SK-N-SH treated with all-trans-retinoic acid at 6 μM for 48 hours (cell line): ENCODE data around the gene HIBCH.

Experiments
- ATAC-seq: fragments of 200-7000 bp; cut with Tn5 transposase; 3 replicates; pipeline ENCODE4 v1.9.1; 2020; ENCODE audit warnings: mild to moderate bottlenecking, moderate library complexity
- ARNTL ChIP-seq: fragments of 450-650 bp; formaldehyde crosslinking; IDR thresholded peaks from 2 replicates; pipeline ENCODE4 v1.5.0; 2020; ENCODE audit warnings: low read depth, mild to moderate bottlenecking, moderate library complexity, borderline replicate concordance
- BACH2 ChIP-seq: fragments of 250-450 bp; sonication (Bioruptor Pico); IDR thresholded peaks from 2 replicates; pipeline ENCODE4 v1.9.0; 2021; ENCODE audit warnings: mild to moderate bottlenecking, borderline replicate concordance
- CREB5 ChIP-seq: fragments of 250-450 bp; sonication (Bioruptor Pico); IDR thresholded peaks from 2 replicates; pipeline ENCODE4 v1.5.1; 2020; ENCODE audit warnings: low read depth, mild to moderate bottlenecking, moderate library complexity
- CSRNP3 ChIP-seq: fragments of 250-450 bp; sonication (Bioruptor Pico); IDR thresholded peaks from 2 replicates; pipeline ENCODE4 v1.5.1; 2021; ENCODE audit warnings: mild to moderate bottlenecking, moderate library complexity
- ESRRG ChIP-seq: fragments of 250-450 bp; sonication (Bioruptor Pico); IDR thresholded peaks from 2 replicates; pipeline ENCODE4 v1.6.1; 2021; ENCODE audit warnings: mild to moderate bottlenecking
- GLIS3 ChIP-seq: fragments of 250-450 bp; sonication (Bioruptor Pico); IDR thresholded peaks from 2 replicates; pipeline ENCODE4 v1.5.0; 2020; ENCODE audit warnings: mild to moderate bottlenecking, moderate library complexity
- ISL1 ChIP-seq: fragments of 250-450 bp; sonication (Bioruptor Pico); IDR thresholded peaks from 2 replicates; pipeline ENCODE4 v2.1.2; 2022; ENCODE audit warnings: mild to moderate bottlenecking, moderate library complexity
- OSR1 ChIP-seq: fragments of 250-450 bp; sonication (Bioruptor Pico); IDR thresholded peaks from 2 replicates; pipeline ENCODE4 v1.8.0; 2022; ENCODE audit warnings: moderate library complexity, mild to moderate bottlenecking, inconsistent platforms
- PATZ1 ChIP-seq: fragments of 250-450 bp; sonication (Bioruptor Pico); IDR thresholded peaks from 2 replicates; pipeline ENCODE4 v1.8.0; 2020; ENCODE audit warnings: mild to moderate bottlenecking, moderate library complexity, borderline replicate concordance
- PPARA ChIP-seq: fragments of 250-450 bp; sonication (Bioruptor Pico); IDR thresholded peaks from 2 replicates; pipeline ENCODE4 v1.5.0; 2020; ENCODE audit warnings: mild to moderate bottlenecking, borderline replicate concordance
- SNAI2 ChIP-seq: fragments of 250-450 bp; sonication (Bioruptor Pico); IDR thresholded peaks from 2 replicates; pipeline ENCODE4 v1.5.0; 2020; ENCODE audit warnings: mild to moderate bottlenecking, moderate library complexity
- TCF4 ChIP-seq: fragments of 250-450 bp; sonication (Bioruptor Pico); IDR thresholded peaks from 2 replicates; pipeline ENCODE4 v1.8.0; 2021; ENCODE audit warnings: mild to moderate bottlenecking, moderate library complexity, borderline replicate concordance
- TOX ChIP-seq: fragments of 250-450 bp; sonication (Bioruptor Pico); IDR thresholded peaks from 2 replicates; pipeline ENCODE4 v1.8.0; 2021; ENCODE audit warnings: mild to moderate bottlenecking, moderate library complexity, borderline replicate concordance
- TSHZ2 ChIP-seq: fragments of 250-450 bp; sonication (Bioruptor Pico); IDR thresholded peaks from 2 replicates; pipeline ENCODE4 v1.5.0; 2020; ENCODE audit warnings: mild to moderate bottlenecking, moderate library complexity
- ZFP30 ChIP-seq: fragments of 450-650 bp; formaldehyde crosslinking; IDR thresholded peaks from 2 replicates; pipeline ENCODE4 v1.5.0; 2022; ENCODE audit warnings: mild to moderate bottlenecking, moderate library complexity
- ZNF565 ChIP-seq: fragments of 450-650 bp; formaldehyde crosslinking; conservative IDR thresholded peaks from 2 replicates; pipeline ENCODE4 v1.5.0; 2020; ENCODE audit warnings: low read depth, mild to moderate bottlenecking, moderate library complexity
- ZNF70 ChIP-seq: fragments of 450-650 bp; formaldehyde crosslinking; IDR thresholded peaks from 2 replicates; pipeline ENCODE4 v1.5.0; 2020; ENCODE audit warnings: mild to moderate bottlenecking, moderate library complexity
- ZNF8 ChIP-seq: fragments of 450-650 bp; formaldehyde crosslinking; IDR thresholded peaks from 2 replicates; pipeline ENCODE4 v1.5.0; 2020; ENCODE audit warnings: mild to moderate bottlenecking, moderate library complexity

Gene HIBCH

GRCh38 chr2:190214426-190215194, 105.0 kb downstream of the HIBCH start:
- ATAC-seq: no peak
- TF ChIP-seq CSRNP3 (CRISPR knock-in tag) (no peak), BACH2 (CRISPR knock-in tag) (no peak), GLIS3 (CRISPR knock-in tag) (no peak), PATZ1 (no peak), ARNTL (CRISPR knock-in tag) (no peak), PPARA (CRISPR knock-in tag) (no peak), TCF4 (CRISPR knock-in tag) (no peak), OSR1 (CRISPR knock-in tag) (no peak), ZNF8 (CRISPR knock-in tag) (no peak), ZFP30 (CRISPR knock-in tag) (no peak), TOX (CRISPR knock-in tag) (no peak), TSHZ2 (CRISPR knock-in tag) (no peak), SNAI2 (CRISPR knock-in tag) (no peak)

GRCh38 chr2:190213441-190214335, 105.9 kb downstream of the HIBCH start:
- no peak for ATAC-seq
- TF ChIP-seq ISL1 (CRISPR knock-in tag) (no peak), ZFP30 (CRISPR knock-in tag) (no peak), ZNF70 (CRISPR knock-in tag) (no peak), ZNF565 (CRISPR knock-in tag) (no peak), TSHZ2 (CRISPR knock-in tag) (no peak), PATZ1 (no peak), CREB5 (CRISPR knock-in tag) (no peak), ESRRG (CRISPR knock-in tag) (no peak), TOX (CRISPR knock-in tag) (no peak)
